Epithelial cell of prostate (primary cell): Measurements from ENCODE around the gene ZNF638.

ENCODE experiments used
- DNase-seq: peaks from one replicate; pipeline ENCODE4 v3.0.0-alpha.2; 2011; ENCODE audit warnings: low read depth, low spot score
- H3K27ac ChIP-seq: fragments of 450-650 bp; 2 replicates; pipeline ENCODE4 v1.5.1; 2017; ENCODE audit warnings: mild to moderate bottlenecking

Gene ZNF638

DNA sequence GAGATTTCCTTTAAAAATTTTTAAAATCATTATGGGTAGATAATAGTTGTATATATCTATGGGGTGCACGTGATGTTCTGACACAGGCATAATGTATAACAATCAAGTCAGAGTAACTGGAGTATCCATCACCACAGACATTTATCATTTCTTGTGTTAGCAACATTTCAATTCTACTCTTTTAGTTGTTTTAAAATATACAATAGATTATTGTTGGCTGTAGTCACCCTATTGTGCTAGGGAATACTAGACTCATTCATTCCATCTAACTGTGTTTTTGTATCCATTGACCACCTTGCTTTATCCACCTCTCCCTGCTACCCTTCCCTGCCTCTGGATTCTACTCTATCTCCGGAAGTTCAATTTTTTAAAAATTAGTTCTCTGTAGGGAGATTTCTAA, 152.8 kb downstream of the ZNF638 start:
- DNase-seq, result no peak
- H3K27ac ChIP-seq, result no peak overlapping the region
